OCI-M2 (cell line): ENCODE results near the gene PGM1.
A peak's percentile ranks its signal among the peaks of the same experiment; 100 is the strongest.

Source experiments
- DNase-seq: peaks from one replicate; lab custom pipeline; 2025; ENCODE audit not compliant: unreplicated experiment; lab: John Stamatoyannopoulos, UW

Gene PGM1

GRCh38 chr1:63600248-63600647, 7.0 kb downstream of the PGM1 start:
- DNase-seq, result no peak

- no peak for DNase-seq
These were observed 7.8 kb downstream of the PGM1 start for GRCh38 chr1:63601061-63601460.

GRCh38 chr1:63601463-63601862, 8.3 kb downstream of the PGM1 start:
- DNase-seq, result no peak

- no peak for DNase-seq
These were observed 8.7 kb downstream of the PGM1 start for GRCh38 chr1:63601912-63602311.

- DNase-seq, result no peak
These were observed 9.4 kb downstream of the PGM1 start for GRCh38 chr1:63602629-63603028.

- DNase-seq, result no peak
These were observed 10.6 kb downstream of the PGM1 start for GRCh38 chr1:63603810-63604209.

GRCh38 chr1:63607322-63607721, 14.1 kb downstream of the PGM1 start:
- no peak for DNase-seq

- DNase-seq, result no peak
These were observed 18.0 kb downstream of the PGM1 start for GRCh38 chr1:63611231-63611630.

GRCh38 chr1:63612564-63612963, 19.4 kb downstream of the PGM1 start:
- no peak for DNase-seq

GRCh38 chr1:63612971-63613370, 19.8 kb downstream of the PGM1 start:
- DNase-seq, result no peak

- peak; percentile 18 for DNase-seq
These were observed 22.7 kb downstream of the PGM1 start for GRCh38 chr1:63615768-63616420.

GRCh38 chr1:63617450-63617849, 24.2 kb downstream of the PGM1 start:
- no peak for DNase-seq

GRCh38 chr1:63618011-63618410, 24.8 kb downstream of the PGM1 start:
- DNase-seq, result no peak

- no peak for DNase-seq
These were observed 26.3 kb downstream of the PGM1 start for GRCh38 chr1:63619558-63619957.

- DNase-seq, result no peak
These were observed 27.5 kb downstream of the PGM1 start for GRCh38 chr1:63620671-63621070.

- no peak for DNase-seq
These were observed 27.9 kb downstream of the PGM1 start for GRCh38 chr1:63621075-63621474.

- DNase-seq, result no peak
These were observed 28.5 kb downstream of the PGM1 start for GRCh38 chr1:63621698-63622097.

- no peak for DNase-seq
These were observed 29.8 kb downstream of the PGM1 start for GRCh38 chr1:63622849-63623566.

- DNase-seq, result no peak
These were observed 30.7 kb downstream of the PGM1 start for GRCh38 chr1:63623952-63624351.

GRCh38 chr1:63624911-63625310, 31.7 kb downstream of the PGM1 start:
- no peak for DNase-seq

GRCh38 chr1:63626222-63626621, 33.0 kb downstream of the PGM1 start:
- DNase-seq, result no peak

- DNase-seq, result no peak
These were observed 35.4 kb downstream of the PGM1 start for GRCh38 chr1:63628607-63629006.

- no peak for DNase-seq
These were observed 37.0 kb downstream of the PGM1 start for GRCh38 chr1:63630238-63630637.
